ENCODE results near the gene PDGFRB.

GRCh38 chr5:150065346-150065745 lies 90.3 kb downstream of the PDGFRB start:
- no peak for TF ChIP-seq POLR2A (IDR thresholded peaks at IDR 0.05)
- TF ChIP-seq, protein P1, sequence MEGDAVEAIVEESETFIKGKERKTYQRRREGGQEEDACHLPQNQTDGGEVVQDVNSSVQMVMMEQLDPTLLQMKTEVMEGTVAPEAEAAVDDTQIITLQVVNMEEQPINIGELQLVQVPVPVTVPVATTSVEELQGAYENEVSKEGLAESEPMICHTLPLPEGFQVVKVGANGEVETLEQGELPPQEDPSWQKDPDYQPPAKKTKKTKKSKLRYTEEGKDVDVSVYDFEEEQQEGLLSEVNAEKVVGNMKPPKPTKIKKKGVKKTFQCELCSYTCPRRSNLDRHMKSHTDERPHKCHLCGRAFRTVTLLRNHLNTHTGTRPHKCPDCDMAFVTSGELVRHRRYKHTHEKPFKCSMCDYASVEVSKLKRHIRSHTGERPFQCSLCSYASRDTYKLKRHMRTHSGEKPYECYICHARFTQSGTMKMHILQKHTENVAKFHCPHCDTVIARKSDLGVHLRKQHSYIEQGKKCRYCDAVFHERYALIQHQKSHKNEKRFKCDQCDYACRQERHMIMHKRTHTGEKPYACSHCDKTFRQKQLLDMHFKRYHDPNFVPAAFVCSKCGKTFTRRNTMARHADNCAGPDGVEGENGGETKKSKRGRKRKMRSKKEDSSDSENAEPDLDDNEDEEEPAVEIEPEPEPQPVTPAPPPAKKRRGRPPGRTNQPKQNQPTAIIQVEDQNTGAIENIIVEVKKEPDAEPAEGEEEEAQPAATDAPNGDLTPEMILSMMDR (IDR thresholded peaks at IDR 0.05) = no peak
- no peak for TF ChIP-seq EP300 (IDR thresholded peaks at IDR 0.05)

All from ovary (tissue), 3 donors.